Measurements from ENCODE around the gene OOSP2. TPM values are rescaled to one million over a fixed set of nuclear protein-coding genes. Genes with fewer than 3 reads are reported as not detected.

The OOSP2 gene
- total RNA-seq, 1 experiment from 2014 or later: not detected

DNA sequence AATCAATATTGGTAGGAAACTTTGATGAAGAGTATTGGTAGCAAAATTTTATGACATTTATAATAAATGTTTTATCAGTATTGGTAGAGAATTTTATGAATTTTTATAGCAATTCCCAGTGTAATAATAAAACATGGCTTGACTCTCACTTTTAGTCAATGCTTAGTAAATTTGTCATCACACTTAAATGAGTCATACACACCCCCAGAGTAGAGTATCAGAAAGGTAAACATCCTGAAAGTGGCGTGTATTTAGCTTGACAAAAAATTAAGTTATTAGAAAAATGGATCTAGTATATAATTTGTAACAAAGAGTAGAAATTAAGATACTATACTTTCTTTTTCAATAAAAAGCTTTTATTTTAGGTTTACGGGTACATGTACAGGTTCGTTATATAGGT is 18.8 kb downstream of the OOSP2 start:
- TF ChIP-seq, protein P1, sequence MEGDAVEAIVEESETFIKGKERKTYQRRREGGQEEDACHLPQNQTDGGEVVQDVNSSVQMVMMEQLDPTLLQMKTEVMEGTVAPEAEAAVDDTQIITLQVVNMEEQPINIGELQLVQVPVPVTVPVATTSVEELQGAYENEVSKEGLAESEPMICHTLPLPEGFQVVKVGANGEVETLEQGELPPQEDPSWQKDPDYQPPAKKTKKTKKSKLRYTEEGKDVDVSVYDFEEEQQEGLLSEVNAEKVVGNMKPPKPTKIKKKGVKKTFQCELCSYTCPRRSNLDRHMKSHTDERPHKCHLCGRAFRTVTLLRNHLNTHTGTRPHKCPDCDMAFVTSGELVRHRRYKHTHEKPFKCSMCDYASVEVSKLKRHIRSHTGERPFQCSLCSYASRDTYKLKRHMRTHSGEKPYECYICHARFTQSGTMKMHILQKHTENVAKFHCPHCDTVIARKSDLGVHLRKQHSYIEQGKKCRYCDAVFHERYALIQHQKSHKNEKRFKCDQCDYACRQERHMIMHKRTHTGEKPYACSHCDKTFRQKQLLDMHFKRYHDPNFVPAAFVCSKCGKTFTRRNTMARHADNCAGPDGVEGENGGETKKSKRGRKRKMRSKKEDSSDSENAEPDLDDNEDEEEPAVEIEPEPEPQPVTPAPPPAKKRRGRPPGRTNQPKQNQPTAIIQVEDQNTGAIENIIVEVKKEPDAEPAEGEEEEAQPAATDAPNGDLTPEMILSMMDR (conservative IDR thresholded peaks at IDR 0.05; ENCODE audit: low read depth, low read length): no peak
- TF ChIP-seq EZH2 (IDR thresholded peaks at IDR 0.05; ENCODE audit: borderline replicate concordance, low read depth, low read length, poor library complexity, severe bottlenecking): no peak
- Histone ChIP-seq H3K27me3 (replicated peaks; ENCODE audit: insufficient read depth, low read depth, low read length, poor library complexity) (peaks cover 36% of the 10 kb centered on the region), H3K36me3 (ENCODE audit: insufficient read depth, low read length, poor library complexity, severe bottlenecking) (no peaks in the 10 kb centered on the region), H3K27ac (ENCODE audit: low read depth, low read length, poor library complexity, severe bottlenecking) (no peak overlapping the region), H3K4me1 (ENCODE audit: insufficient read depth, low read length, poor library complexity, severe bottlenecking) (no peaks in the 10 kb centered on the region), H3K9me3 (ENCODE audit: low read depth, low read length, poor library complexity, severe bottlenecking) (no peaks in the 10 kb centered on the region), H3K4me3 (ENCODE audit: low read depth, low read length, poor library complexity, severe bottlenecking) (no peak overlapping the region)
- BruUV-seq (replicated peaks): no TSS peak
- intact Hi-C loops (cut with micrococcal nuclease; ENCODE audit: unreplicated experiment): no loop called here
- POLR2A ChIA-PET (ENCODE audit: low non-redundant PET): no interaction called here
- CTCF ChIA-PET: no interaction called here
- no peak for DNase-seq (ENCODE audit: low spot score)

DNA sequence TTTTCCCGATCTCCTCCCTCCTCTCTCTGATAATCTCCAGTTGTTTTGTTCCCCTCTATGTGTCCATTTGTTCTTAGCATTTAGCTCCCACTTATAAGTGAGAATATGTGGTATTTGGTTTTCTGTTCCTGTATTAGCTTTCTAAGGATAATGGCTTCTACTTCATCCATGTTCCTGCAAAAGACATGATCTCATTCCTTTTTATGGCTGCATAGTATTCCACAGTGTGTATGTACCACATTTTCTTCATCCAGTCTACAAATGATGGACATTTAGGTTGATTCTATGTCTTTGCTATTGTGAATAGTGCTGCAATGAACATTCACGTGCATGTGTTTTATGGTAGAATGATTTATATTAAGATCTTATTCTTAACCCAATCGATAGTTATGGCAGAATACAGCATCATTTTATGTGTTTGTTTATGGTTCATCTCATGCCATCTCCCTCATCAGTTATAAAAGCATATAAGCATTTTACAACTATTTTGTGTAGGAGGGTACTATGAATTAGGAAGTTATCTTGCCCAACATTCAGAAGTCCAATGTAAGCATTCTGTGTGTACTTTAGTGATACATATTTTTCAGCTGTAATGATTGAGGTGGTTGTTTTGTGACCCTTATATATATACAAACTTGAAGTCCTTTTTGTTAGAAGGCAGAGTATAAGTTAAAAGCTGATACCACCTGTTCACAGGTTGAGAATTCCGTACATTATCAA is 19.5 kb downstream of the OOSP2 start:
- H3K4me3 ChIP-seq (ENCODE audit: low read depth, low read length, poor library complexity, severe bottlenecking): no peak overlapping the region
- H3K27ac ChIP-seq (ENCODE audit: low read depth, low read length, poor library complexity, severe bottlenecking): no peak overlapping the region
- BruUV-seq (replicated peaks): no TSS peak
- no peak for DNase-seq (ENCODE audit: low spot score)
- H3K36me3 ChIP-seq (ENCODE audit: insufficient read depth, low read length, poor library complexity, severe bottlenecking): no peaks in the 10 kb centered on the region
- no peaks in the 10 kb centered on the region for H3K9me3 ChIP-seq (ENCODE audit: low read depth, low read length, poor library complexity, severe bottlenecking)
- H3K27me3 ChIP-seq (replicated peaks; ENCODE audit: insufficient read depth, low read depth, low read length, poor library complexity): peaks cover 31% of the 10 kb centered on the region
- intact Hi-C loops (cut with micrococcal nuclease; ENCODE audit: unreplicated experiment): no loop called here
- no peak for TF ChIP-seq EZH2 (IDR thresholded peaks at IDR 0.05; ENCODE audit: borderline replicate concordance, low read depth, low read length, poor library complexity, severe bottlenecking)
- TF ChIP-seq, protein P1 (conservative IDR thresholded peaks at IDR 0.05; ENCODE audit: low read depth, low read length): no peak
- no peaks in the 10 kb centered on the region for H3K4me1 ChIP-seq (ENCODE audit: insufficient read depth, low read length, poor library complexity, severe bottlenecking)
- CTCF ChIA-PET: no interaction called here
- POLR2A ChIA-PET (ENCODE audit: low non-redundant PET): no interaction called here

DNA sequence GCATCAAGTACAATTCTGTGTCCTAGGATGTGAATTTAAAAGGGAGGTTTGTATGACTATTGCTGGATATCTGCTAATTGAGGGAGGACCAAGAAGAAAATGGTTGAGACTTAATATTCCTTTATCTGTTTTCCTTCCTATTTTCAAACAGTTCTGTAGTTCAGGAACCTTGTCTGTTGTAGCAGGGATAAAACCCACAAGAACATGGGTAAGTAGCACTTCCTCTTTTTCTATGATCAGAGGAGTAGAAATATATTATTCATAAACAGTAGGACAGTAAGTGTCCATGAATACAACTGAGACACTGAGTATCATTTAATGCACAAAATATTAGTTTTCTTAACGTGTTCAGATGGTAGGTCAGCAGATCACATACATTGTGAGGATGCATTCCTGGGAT is 23.9 kb downstream of the OOSP2 start:
- H3K36me3 ChIP-seq (ENCODE audit: insufficient read depth, low read length, poor library complexity, severe bottlenecking): no peaks in the 10 kb centered on the region
- no peaks in the 10 kb centered on the region for H3K9me3 ChIP-seq (ENCODE audit: low read depth, low read length, poor library complexity, severe bottlenecking)
- H3K4me1 ChIP-seq (ENCODE audit: insufficient read depth, low read length, poor library complexity, severe bottlenecking): no peaks in the 10 kb centered on the region
- H3K27ac ChIP-seq (ENCODE audit: low read depth, low read length, poor library complexity, severe bottlenecking): no peak overlapping the region
- H3K27me3 ChIP-seq (replicated peaks; ENCODE audit: insufficient read depth, low read depth, low read length, poor library complexity): no peaks in the 10 kb centered on the region
- BruUV-seq (replicated peaks): no TSS peak
- no peak for DNase-seq (ENCODE audit: low spot score)
- intact Hi-C loops (cut with micrococcal nuclease; ENCODE audit: unreplicated experiment): no loop called here
- CTCF ChIA-PET: no interaction called here
- POLR2A ChIA-PET (ENCODE audit: low non-redundant PET): no interaction called here
- TF ChIP-seq, protein P1 (conservative IDR thresholded peaks at IDR 0.05; ENCODE audit: low read depth, low read length): no peak
- TF ChIP-seq EZH2 (IDR thresholded peaks at IDR 0.05; ENCODE audit: borderline replicate concordance, low read depth, low read length, poor library complexity, severe bottlenecking): no peak
- no peak overlapping the region for H3K4me3 ChIP-seq (ENCODE audit: low read depth, low read length, poor library complexity, severe bottlenecking)
